K562 (cell line): ENCODE data around the gene GULP1. TPM values are rescaled to one million over a fixed set of nuclear protein-coding genes. Genes with fewer than 3 reads are reported as not detected.

Experiments used
- ARID2 ChIP-seq: fragments of 450-650 bp; IDR thresholded peaks from 2 replicates; pipeline ENCODE4 v1.6.1; 2017; ENCODE audit warnings: antibody characterized with exemption, mild to moderate bottlenecking
- BACH1 ChIP-seq: fragments of 200-800 bp; sonication (Bioruptor generic); IDR thresholded peaks from 2 replicates; pipeline ENCODE4 v1.6.1; 2016; ENCODE audit warnings: missing genetic modification characterization, missing compliant biosample characterization
- C11orf30 ChIP-seq: fragments of 450-650 bp; IDR thresholded peaks from 2 replicates; pipeline ENCODE4 v1.6.1; 2016; ENCODE audit warnings: low read depth, mild to moderate bottlenecking
- MAFF ChIP-seq: IDR thresholded peaks from 2 replicates; pipeline ENCODE4 v1.6.1; 2012; ENCODE audit warnings: low read length, improper control_type of control experiment
- MTA3 ChIP-seq: fragments of 450-650 bp; formaldehyde crosslinking; IDR thresholded peaks from 2 replicates; pipeline ENCODE4 v1.6.1; 2017; ENCODE audit warnings: mild to moderate bottlenecking, borderline replicate concordance
- NFE2 ChIP-seq: IDR thresholded peaks from 2 replicates; pipeline ENCODE4 v1.6.1; 2014; ENCODE audit warnings: antibody characterized with exemption, low read depth
- SMARCE1 ChIP-seq: fragments of 450-650 bp; IDR thresholded peaks from 2 replicates; pipeline ENCODE4 v1.7.1; 2016; ENCODE audit warnings: mild to moderate bottlenecking
- STAT5A ChIP-seq: IDR thresholded peaks from 2 replicates; pipeline ENCODE4 v1.6.1; 2012; ENCODE audit warnings: low read length, inconsistent platforms, borderline replicate concordance
- TCF3 ChIP-seq: sonication (generic); formaldehyde crosslinking; IDR thresholded peaks from 2 replicates; pipeline ENCODE4 v1.4.0; 2020; ENCODE audit warnings: mild to moderate bottlenecking, missing genetic modification reagents
- YBX1 ChIP-seq: fragments of 450-650 bp; IDR thresholded peaks from 2 replicates; pipeline ENCODE4 v1.7.1; 2016; ENCODE audit warnings: mild to moderate bottlenecking
- ZBTB8A ChIP-seq: fragments of 450-650 bp; IDR thresholded peaks from 2 replicates; pipeline ENCODE4 v1.6.1; 2018; ENCODE audit warnings: mild to moderate bottlenecking, moderate library complexity; ENCODE audit not compliant: partially characterized antibody
- ZNF197 ChIP-seq: fragments of 200-800 bp; sonication (Bioruptor generic); IDR thresholded peaks from 2 replicates; pipeline ENCODE4 v1.6.1; 2016; ENCODE audit warnings: low read depth, missing genetic modification characterization, missing compliant biosample characterization
- ZNF239 ChIP-seq: fragments of 250-450 bp; sonication (Bioruptor Pico); IDR thresholded peaks from 2 replicates; pipeline ENCODE4 v1.4.0; 2020; ENCODE audit warnings: mild to moderate bottlenecking
- ZNF311 ChIP-seq: fragments of 250-450 bp; sonication (Bioruptor Pico); IDR thresholded peaks from 2 replicates; pipeline ENCODE4 v1.4.0; 2020; ENCODE audit warnings: mild to moderate bottlenecking, moderate library complexity
- ZNF316 ChIP-seq: fragments of 450-650 bp; IDR thresholded peaks from 2 replicates; pipeline ENCODE4 v1.6.1; 2016
- ZNF507 ChIP-seq: conservative IDR thresholded peaks from 2 replicates; pipeline ENCODE4 v1.6.1; 2017; ENCODE audit warnings: missing genetic modification characterization, missing compliant biosample characterization
- ZNF584 ChIP-seq: fragments of 200-800 bp; sonication (Bioruptor generic); IDR thresholded peaks from 2 replicates; pipeline ENCODE4 v1.6.1; 2016; ENCODE audit warnings: low read depth, mild to moderate bottlenecking, missing genetic modification characterization, missing compliant biosample characterization
- polyA plus RNA-seq, 8 experiments: library from polyadenylated mRNA; depleted of rRNA in 4 of 8; stranded (reverse) in 5 of 8; unstranded in 3 of 8; fragments of >200 nt; fragmentation: Nextera tagmentation in 2 of 8; fragmentation: Illumina TruSeq in 1 of 8; extraction: Ambion mirVana in 2 of 8; extraction: Trizol in 1 of 8; gene quantifications; 2 replicates each; pipeline versions ENCODE4 v1.2.1 to v1.2.3, GENCODE V29; 2011 to 2014; ENCODE audit warnings: inconsistent platforms in 1 of 8, missing spikeins in 1 of 8
- total RNA-seq, 7 experiments: library from RNA; depleted of rRNA in 6 of 7; stranded (reverse); fragments of >200 nt in 6 of 7; fragmentation: Illumina TruSeq in 2 of 7; extraction: Trizol in 2 of 7; gene quantifications; 2 replicates each; pipeline versions ENCODE4 v1.2.1 to v1.2.3, GENCODE V29; 2011 to 2021; ENCODE audit warnings: low replicate concordance in 1 of 7
- TF ChIP-seq, protein P1 (sequence below), 2 experiments: fragments of 200-800 bp in 1 of 2; sonication (Bioruptor generic) in 1 of 2; sonication (generic) in 1 of 2; formaldehyde crosslinking in 1 of 2; IDR thresholded peaks in 1 of 2; conservative IDR thresholded peaks in 1 of 2; 2 replicates each; pipeline versions ENCODE4 v1.5.0 to v1.6.1; 2016 to 2020; ENCODE audit warnings: missing compliant biosample characterization in 1 of 2, missing genetic modification characterization in 1 of 2, missing genetic modification reagents in 1 of 2
- TF ChIP-seq, protein P2 (sequence below): IDR thresholded peaks from 3 replicates; pipeline ENCODE4 v1.6.1; 2011; ENCODE audit warnings: borderline replicate concordance, mild to moderate bottlenecking; ENCODE audit not compliant: insufficient read length, insufficient read depth
- TF ChIP-seq, protein P3 (sequence below), 3 experiments: fragments of 200-800 bp in 1 of 3; sonication (Bioruptor generic) in 1 of 3; sonication (generic) in 1 of 3; formaldehyde crosslinking in 1 of 3; IDR thresholded peaks; 2 replicates each; pipeline versions ENCODE4 v1.6.1 to v1.8.0; 2016 to 2022; ENCODE audit warnings: mild to moderate bottlenecking in 2 of 3, missing compliant biosample characterization in 2 of 3, missing genetic modification characterization in 2 of 3, missing genetic modification reagents in 1 of 3
- TF ChIP-seq, protein P4 (sequence below): IDR thresholded peaks from 2 replicates; pipeline ENCODE4 v1.6.1; 2011; ENCODE audit warnings: borderline replicate concordance, low read depth, mild to moderate bottlenecking, moderate library complexity, low read length; ENCODE audit not compliant: insufficient read depth, poor library complexity, severe bottlenecking

Gene GULP1
- total and polyA plus RNA-seq, 9 of the 15 experiments (the other 6 are each of a cell fraction or from before 2014, with no cell fraction given): 8.5 to 25.3 (median 19.5) TPM

DNA sequence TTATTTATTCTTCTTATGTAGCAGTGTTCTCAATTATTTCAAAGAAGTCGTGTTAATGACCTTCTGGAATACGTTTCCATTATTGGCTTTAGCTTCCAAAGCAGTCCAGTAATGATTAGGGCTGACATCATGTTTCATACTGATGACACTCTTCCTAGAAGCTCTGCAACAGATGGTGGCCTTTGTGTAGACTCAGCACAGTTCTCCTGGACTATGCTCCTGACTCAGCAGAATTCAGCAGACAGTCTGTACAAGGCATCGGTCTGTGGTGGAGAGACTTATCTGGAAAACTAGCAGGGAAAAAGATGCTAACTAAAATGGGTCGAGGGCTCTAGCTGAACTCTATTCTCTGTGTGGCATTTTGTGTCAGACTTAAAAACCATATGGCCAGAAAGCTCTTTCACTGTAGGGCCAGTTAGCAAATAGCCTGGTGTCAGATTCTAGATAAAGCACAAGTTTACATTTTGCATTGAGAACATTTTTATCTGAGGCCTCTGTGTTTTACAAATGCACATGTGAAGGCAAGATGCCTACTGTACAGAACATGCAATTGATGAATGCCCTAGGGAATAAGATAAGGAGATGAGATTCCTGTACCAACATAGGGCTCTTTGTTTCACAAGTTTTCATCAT, 35.1 kb downstream of the GULP1 start (continued):
- TF ChIP-seq NFE2: peak; percentile 96
- TF ChIP-seq, protein P1, sequence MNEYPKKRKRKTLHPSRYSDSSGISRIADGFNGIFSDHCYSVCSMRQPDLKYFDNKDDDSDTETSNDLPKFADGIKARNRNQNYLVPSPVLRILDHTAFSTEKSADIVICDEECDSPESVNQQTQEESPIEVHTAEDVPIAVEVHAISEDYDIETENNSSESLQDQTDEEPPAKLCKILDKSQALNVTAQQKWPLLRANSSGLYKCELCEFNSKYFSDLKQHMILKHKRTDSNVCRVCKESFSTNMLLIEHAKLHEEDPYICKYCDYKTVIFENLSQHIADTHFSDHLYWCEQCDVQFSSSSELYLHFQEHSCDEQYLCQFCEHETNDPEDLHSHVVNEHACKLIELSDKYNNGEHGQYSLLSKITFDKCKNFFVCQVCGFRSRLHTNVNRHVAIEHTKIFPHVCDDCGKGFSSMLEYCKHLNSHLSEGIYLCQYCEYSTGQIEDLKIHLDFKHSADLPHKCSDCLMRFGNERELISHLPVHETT (CRISPR knock-in tag; conservative IDR thresholded peaks at IDR 0.05 in 1 of 2, IDR thresholded peaks at IDR 0.05 in 1 of 2): no peak
- peak; percentile 96 for TF ChIP-seq BACH1 (tag)
- TF ChIP-seq, protein P2, sequence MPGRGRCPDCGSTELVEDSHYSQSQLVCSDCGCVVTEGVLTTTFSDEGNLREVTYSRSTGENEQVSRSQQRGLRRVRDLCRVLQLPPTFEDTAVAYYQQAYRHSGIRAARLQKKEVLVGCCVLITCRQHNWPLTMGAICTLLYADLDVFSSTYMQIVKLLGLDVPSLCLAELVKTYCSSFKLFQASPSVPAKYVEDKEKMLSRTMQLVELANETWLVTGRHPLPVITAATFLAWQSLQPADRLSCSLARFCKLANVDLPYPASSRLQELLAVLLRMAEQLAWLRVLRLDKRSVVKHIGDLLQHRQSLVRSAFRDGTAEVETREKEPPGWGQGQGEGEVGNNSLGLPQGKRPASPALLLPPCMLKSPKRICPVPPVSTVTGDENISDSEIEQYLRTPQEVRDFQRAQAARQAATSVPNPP: no peak
- TF ChIP-seq, protein P3, sequence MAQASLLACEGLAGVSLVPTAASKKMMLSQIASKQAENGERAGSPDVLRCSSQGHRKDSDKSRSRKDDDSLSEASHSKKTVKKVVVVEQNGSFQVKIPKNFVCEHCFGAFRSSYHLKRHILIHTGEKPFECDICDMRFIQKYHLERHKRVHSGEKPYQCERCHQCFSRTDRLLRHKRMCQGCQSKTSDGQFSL (CRISPR knock-in tag; IDR thresholded peaks at IDR 0.05): no peak
- TF ChIP-seq, protein P3 (tag; IDR thresholded peaks at IDR 0.05): no peak
- TF ChIP-seq MAFF: peak; percentile 99
- TF ChIP-seq STAT5A: 0 out of 2 replicates have a peak, but pooled peaks have one; percentile 23
- peak; percentile 69 for TF ChIP-seq SMARCE1
- peak; percentile 100 for TF ChIP-seq C11orf30
- TF ChIP-seq ZBTB8A: no peak
- no peak for TF ChIP-seq ZNF311
- peak; percentile 25; the same call in 1 of the 2 replicates for TF ChIP-seq ZNF584 (CRISPR knock-in tag)
- TF ChIP-seq ZNF239: peak; percentile 42; the same call in 1 of the 2 replicates
- TF ChIP-seq ZNF507 (tag): no peak
- TF ChIP-seq ZNF316: peak; percentile 100
- TF ChIP-seq ZNF197 (CRISPR knock-in tag): peak; percentile 57; the same call in 1 of the 2 replicates
- no peak for TF ChIP-seq ARID2
- TF ChIP-seq, protein P4, sequence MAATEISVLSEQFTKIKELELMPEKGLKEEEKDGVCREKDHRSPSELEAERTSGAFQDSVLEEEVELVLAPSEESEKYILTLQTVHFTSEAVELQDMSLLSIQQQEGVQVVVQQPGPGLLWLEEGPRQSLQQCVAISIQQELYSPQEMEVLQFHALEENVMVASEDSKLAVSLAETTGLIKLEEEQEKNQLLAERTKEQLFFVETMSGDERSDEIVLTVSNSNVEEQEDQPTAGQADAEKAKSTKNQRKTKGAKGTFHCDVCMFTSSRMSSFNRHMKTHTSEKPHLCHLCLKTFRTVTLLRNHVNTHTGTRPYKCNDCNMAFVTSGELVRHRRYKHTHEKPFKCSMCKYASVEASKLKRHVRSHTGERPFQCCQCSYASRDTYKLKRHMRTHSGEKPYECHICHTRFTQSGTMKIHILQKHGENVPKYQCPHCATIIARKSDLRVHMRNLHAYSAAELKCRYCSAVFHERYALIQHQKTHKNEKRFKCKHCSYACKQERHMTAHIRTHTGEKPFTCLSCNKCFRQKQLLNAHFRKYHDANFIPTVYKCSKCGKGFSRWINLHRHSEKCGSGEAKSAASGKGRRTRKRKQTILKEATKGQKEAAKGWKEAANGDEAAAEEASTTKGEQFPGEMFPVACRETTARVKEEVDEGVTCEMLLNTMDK: no peak
- peak; percentile 47; the same call in 1 of the 2 replicates for TF ChIP-seq TCF3
- TF ChIP-seq YBX1: no peak
- TF ChIP-seq MTA3: 0 out of 2 replicates have a peak, but pooled peaks have one; percentile 28
